DMS 273 treated with DMSO at 0.1 percent for 48 hours (cell line): ENCODE data around the gene PERCC1.

Experiments used
- DNase-seq: peaks from one replicate; lab custom pipeline; 2025; lab: John Stamatoyannopoulos, UW

PERCC1 gene

DNA sequence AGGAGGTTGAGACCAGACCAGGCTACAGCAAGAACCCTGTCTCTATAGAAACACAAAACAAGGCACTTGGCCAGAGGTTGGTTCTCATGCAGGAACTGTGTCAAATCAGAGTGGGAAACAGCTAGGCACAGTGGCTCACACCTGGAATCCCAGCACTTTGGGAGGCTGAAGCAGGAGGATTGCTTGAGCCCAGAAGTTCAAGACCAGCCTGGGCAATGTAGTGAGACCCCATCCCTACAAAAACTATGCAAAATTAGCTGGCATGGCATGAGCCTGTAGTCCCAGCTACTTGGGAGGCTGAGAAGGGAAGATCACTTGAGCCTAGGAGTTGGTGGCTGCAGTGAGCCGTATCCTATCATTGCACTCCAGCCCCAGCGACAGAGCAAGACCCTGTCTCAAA lies 18.0 kb upstream of the PERCC1 start:
- DNase-seq: no peak

DNA sequence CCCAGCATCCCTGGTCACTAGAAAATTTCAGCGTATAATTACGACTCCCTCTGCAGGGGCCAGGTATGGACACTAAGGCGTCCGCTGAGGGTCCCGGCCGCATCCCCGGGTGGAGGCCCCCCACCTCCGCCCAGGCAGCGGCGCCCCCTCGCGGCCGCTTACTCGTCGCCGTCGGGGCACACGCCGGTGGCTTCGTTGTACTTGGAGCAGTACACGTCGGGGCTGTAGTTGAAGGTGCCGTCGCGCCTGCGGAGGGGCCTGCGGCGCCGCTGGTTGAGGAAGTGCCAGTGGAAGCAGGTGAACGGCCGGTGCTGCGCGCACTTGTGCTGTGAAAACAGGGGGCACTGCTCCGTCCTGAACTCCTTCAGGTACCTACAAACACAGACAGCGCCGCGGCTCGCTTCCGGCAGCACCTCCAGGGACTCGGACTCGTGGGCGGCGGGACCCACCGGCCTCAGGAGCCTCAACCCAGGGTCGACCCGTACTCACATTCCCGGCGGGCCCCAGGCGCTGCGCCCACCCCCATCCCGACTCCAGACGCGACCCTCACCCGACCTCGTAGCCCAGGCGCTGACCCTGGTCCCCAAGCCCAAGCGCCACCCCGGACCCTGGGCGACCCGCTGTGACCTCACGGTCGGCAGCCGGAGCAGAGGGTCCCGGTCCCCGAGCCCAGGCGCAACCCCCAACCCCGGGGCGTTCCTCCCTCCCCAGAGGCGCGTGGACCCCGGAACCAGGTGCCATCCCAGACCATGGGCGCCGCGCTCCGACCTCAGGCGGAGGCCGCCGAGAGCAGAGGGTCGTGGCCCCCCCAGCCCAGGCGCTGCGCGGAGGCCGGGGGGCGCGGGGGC lies 17.0 kb upstream of the PERCC1 start:
- no peak for DNase-seq

DNA sequence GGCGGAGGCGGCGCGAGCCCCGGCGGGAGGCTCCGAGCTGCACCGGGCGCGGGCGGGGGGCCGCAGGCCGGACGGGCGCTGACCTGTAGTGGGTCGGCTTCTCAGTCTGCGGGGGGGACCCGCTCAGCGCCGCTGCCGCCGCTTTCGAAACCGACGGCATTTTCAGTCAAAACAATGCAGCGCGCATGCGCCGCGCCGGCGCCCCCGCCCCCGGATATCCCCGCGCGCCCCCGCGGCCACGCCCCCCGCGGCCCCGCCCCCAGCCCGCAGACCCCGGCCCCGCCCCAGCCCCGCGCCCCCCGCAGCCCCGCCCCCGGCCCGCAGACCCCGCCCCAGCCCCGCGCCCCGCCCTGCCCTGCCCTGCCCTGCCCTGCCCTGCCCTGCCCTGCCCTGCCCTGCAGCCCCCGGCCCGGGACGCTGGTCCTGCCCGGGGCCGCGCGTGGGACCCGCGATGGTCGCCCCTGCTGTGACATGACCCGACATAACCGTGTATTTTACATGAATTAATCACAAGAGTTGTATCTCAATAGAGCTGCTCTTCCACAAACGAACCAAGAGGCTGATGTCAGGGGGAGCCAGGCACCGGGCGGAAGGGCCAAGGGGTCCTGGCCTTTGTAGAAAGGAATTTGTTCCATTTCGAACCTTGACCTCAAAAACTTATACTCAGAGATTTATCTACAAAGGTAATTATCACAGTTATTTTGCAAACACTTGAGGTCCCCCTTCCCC lies 16.2 kb upstream of the PERCC1 start, which contains the start of gene UNKL:
TSS of gene UNKL (minus strand) at position 173 of the 729 bp plus-strand sequence. CDS start at position 160, 13 bp downstream.
- no peak for DNase-seq

DNA sequence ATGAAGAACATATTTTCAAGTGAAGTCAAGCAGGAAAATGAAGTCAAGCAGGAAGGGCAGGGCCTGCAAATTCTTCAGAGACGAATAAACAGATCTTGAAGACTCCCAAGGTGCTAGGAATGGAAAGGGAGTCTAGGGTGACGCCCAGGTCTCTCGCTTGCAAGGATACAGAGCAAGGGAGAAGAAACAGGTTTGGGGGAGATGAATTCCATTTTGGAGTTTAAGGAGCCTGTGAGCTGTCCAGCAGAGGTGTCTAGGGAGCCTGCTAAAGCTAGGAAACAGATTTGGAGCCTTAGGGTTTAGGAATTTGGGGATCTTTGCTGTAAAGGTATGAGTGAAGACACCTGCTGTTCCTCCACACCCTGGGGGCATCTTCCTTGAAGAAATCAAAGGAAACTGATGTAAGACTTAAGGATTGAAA lies 14.3 kb upstream of the PERCC1 start:
- no peak for DNase-seq

DNA sequence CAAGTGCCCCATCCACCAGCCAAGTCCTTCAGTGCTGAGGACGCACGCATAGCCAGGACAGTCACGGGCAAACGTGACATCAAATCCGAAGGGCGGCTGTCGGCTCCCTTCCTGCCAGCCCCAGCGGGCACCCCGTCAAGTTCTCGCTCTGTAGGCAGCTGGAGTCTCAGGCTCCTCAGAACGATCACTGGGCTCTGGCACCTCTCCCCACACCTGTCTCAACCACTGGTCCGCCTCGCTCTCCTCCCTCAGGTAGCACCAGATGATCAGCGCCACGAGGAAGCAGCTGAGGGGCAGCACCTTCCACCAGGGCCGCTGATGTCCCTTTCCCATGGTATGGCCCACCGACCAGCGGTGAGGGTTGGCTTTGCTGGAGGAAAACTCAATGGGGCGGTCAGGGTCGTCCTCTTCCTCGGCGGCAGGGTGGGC lies 10.8 kb upstream of the PERCC1 start:
- no peak for DNase-seq

DNA sequence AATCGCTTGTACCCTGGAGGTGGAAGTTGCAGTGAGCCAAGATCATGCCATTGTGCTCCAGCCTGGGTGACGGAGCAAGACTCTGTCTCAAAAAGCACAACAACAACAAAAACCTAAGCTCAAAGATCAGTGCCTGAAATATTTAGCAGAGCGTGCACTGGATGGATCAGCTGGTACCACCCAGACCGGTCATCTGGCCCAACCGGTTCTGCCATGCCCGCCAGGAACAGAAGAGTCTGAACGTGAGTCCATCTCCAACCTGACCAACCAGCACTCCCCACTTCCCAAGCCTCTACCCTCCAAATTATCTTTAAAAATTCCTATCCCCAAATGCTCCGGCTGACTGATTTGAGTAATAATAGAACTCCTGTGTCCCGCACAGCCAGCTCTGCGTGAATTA lies 8.8 kb upstream of the PERCC1 start:
- no peak for DNase-seq

DNA sequence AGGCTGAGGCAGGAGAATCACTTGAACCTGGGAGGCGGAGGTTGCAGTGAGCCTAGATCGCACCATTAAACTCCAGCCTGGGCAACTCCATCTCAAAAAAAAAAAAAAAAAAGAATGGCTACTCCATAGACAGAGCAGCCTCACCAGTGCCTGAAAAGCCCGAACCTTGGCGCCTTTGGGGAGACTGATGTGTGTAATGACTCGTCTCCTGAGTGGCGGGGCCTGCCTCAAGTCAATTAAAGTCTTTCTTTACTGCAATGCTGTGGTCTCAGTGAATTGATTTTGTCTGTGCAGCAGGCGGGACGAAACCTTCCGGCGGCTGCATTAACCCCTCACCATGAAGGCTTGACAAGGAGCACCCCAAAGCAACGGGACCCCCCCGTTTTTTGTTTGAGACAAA lies 6.8 kb upstream of the PERCC1 start:
- DNase-seq: no peak

DNA sequence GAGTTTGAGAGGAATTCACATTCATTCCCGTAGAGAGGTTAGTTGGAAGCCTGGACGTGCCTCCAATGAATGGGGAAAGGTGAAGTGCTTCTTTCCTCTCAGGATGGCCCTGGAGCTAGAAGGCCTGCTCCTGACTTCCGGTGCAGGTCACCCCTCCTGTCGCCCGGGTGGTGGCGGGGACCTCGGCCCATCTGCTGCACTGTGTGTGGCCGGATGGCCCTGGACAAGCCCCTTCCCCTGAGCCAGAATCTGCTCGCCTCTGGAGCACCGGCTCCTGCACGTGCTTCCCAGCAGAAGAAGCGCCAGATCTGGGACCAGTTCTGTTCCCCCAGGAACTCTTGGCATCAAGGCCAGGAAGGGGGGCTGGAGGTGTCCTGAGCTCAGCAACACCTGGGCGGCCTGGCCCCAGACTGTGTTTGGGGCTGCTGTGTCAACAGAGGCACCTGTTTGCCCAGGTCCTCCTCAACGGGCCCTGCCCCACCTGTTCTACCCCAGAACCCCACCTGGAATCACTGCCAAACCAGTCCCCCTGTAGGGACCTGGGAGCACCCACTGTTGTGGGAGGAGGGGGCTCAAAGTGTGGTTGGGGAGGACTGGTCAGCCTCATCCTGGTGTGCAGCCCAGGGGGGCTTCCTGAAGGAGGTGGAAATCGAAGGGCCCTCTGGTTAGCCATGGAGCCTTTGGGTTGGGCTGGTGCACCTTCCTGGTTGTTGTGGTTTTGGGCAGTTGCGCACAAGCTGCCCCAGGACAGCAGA lies 5.1 kb upstream of the PERCC1 start:
- no peak for DNase-seq

DNA sequence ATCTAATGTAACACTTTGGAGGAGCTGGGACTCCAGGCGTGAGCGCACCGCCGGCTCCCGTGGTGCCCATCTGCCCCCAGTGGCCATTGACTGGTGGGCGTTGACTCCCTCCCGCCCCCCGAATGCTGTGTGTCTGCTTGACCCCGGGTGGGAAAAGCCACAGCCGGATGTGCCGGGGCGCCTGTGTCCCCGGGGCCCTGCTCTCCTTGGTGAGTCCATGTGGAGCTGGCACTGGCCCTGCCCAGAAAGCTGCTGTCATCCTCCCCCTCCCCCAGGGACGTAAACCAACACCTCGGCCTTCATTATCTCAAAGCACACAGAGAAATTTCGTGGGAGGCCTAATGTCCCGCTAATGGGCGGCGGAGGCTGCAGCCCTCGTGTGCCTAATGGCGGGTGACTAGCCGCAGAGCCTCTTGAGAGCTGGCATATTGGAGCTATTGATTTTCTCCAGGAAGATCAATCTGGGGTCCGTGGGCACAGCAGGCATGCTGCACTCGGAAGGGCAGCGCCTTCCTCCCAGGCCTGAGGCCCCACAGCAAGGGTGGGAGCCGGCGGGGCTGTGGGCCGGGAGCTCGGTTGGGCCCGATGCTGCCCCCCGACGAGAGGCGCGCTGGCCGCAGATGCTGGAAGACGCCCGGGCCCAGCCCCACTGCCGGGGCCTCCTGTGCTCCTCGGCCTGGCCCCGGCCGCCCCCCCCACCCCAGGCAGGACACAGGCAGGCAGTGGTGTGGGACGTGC lies 4.0 kb upstream of the PERCC1 start:
- DNase-seq: no peak

DNA sequence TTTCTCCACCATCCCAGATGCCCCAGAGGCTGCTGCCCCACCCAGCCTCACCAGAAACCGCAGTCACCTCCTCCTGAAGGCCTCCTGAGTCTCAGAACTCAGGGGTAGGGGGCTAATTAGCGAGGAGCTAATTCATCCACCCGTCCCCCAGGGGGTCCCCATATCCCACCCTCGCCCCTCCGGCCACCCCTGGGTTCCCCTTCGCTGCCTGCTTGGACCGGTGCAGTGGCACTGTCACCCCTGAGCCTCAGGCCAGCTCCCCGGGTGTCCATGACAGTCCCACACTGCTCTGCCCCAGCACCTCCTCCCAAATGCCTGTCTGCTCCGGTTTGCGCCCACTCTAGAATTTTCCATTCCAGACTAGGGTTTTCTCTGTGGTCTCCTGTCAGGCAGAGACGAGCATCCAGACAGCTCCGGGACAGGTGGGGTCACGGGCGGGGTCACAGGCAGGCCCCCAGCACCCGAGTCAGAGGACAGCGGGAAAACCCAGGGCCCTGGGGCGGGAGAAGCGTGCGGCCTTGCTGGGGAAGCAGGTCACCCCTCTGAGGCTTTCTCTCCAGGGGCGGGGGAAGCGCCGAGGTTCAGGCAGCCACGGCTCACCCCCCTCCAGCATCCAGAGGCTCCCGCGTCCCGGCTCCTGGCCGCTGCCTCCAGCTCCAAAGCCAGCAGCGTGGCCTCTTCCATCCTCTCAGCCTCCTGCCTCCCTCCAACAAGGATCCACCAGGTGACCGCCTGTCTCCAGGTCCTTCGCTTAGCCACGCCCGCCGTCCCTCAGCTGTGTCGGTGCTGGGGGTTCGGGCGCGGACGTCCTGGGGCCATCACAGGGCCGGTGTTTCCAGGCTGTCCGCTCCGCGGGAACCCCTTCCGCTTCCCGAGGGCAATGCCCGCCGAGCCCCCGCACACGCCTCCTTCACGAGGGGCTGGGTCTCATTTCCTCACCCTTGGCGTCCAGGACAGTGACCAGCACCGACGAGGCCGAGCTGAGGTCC lies 3.1 kb upstream of the PERCC1 start:
- no peak for DNase-seq

DNA sequence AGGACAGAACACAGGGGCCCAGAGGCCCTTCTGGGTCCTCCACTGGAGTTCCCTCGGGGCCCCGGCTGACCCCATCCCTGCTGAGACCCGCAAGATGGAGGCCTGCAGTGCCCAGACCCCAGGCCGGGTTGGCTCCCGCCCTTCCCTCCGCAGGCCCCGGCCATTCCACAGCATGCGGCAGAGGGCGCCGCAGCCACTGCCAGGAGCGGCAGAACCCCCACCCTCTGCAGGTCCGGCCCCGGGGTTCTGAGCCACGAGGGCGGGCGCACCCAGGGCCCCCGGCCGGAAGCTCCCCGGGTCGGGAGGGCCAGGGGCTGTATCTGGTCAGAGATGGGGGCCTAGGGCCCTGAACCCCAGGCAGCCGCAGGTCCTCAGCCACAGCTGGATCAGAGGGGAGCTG lies 2.4 kb upstream of the PERCC1 start:
- no peak for DNase-seq

DNA sequence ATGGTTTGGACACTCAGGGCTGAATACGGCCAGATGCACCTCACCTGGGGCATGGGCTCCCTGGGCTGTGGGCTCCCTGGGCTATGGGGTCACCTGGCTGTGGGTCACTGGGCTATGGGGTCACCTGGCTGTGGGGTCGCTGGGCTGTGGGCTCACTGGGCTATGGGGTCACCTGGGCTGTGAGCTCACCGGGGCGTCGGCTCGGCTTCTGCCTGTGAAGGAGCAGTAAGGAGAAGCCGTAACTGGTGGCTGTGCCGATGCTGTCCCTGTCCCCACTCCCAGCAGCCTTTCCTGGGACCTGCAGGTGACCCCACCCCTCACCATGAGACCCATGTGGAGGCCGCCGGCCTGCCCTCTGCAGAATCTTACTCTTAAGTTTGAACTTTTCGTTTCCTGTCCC lies 1.9 kb upstream of the PERCC1 start:
- no peak for DNase-seq

DNA sequence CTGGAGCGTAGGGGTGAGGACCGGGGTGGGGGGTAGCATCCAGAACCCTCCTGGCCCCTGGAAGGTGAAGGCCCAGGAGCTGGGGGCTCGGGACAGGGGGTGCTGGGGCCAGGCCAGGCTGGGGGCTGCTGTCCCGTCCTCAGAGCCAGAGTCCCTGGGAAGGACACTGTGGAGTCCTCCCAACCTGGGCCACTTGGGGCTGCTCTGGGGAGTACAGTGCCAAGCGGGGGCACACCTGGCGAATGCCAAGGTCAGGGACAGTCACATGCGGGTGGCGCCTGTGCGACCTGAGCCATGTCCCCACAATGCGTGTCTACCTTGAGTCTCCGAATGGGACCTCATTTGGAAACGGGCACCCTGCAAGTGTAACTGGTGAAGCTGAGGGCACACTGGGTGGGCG lies 1.2 kb upstream of the PERCC1 start:
- DNase-seq: no peak

DNA sequence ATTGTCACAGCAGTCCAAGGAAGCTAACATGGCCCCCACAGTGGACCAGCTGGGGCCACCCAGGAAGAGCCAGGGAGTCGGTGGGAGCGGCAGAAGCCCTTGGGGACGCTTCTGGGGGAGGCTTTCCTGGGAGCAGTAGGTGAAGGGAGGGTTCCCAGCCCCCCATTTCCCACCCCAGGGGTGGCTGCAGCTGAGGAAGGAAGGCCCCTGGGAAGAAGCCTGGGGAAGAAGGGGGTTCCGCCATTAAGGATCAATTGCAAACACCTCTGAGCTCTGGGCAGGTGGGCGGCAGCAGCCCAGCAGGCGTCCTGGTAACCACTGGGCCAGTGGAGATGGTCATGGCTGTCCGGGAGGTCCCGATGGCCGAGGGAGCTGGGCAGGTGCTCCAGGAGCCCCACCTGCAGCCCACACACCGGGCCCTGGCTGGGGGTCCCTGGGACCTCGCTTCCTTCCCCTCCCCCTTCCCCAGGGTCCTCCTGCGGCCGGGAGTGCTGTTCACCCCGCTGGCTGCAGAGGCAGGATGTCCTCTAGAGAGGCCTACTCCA lies 592 bp upstream of the PERCC1 start:
- no peak for DNase-seq

DNA sequence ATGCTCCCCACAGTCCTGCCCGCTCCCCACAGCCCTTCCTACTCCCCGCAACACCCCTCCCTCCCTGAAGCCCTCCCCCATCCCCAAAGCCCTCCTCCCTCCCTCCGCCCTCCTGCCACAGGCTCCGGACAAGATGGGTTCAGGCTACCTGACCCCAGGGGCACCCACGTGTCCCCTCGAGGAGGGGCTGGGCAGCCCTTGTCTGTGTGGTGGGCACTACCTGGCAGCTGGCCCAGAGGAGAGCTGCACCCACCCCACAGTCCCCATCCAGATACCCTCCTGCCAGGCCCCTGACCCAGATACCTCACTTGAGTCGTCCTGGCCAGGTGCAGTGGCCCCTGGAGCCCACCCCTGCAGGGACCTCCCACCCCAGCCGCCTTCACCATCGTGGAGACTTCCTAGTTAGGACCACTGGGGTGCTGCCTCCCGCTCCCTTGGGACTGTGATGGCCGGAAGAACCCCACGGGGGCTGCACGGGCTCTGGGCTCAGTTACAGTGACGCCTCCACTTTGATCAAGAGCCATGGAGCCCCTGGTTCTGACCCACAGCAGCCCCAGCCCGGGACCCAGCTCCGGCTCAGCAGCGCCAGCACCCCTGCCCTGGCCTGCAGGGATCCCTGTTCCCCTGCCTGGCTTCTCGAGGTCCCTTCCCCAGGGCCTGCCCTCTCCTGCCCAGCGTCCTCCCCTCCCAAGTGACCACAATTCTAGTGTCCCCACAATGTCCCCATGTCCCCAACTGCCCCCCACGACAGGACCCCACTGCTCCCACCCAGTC lies 806 bp downstream of the PERCC1 start:
- no peak for DNase-seq

DNA sequence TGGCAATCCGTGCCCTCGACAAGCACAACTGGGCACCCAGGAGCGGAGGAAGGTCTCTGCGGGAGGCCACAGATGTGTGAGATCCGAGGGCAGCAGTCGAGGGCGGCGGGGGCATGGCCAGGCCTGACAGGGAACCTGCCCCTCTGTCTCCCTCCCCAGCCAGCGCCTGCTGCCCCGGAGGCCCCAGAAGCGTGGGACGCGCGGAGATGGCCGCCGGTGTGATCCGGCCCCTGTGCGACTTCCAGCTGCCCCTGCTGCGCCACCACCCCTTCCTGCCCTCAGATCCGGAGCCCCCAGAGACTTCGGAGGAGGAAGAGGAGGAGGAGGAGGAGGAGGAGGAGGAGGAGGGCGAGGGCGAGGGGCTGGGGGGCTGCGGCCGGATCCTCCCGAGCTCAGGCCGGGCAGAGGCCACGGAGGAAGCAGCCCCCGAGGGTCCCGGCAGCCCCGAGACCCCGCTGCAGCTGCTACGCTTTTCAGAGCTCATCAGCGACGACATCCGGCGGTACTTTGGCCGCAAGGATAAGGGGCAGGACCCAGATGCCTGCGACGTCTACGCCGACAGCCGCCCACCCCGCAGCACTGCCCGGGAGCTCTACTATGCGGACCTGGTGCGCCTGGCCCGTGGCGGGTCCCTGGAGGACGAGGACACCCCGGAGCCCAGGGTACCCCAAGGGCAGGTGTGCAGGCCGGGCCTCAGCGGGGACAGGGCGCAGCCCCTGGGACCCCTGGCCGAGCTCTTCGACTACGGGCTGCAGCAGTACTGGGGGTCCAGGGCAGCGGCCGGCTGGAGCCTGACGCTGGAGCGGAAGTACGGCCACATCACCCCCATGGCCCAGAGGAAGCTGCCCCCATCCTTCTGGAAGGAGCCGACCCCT lies 1.7 kb downstream of the PERCC1 start:
- no peak for DNase-seq

DNA sequence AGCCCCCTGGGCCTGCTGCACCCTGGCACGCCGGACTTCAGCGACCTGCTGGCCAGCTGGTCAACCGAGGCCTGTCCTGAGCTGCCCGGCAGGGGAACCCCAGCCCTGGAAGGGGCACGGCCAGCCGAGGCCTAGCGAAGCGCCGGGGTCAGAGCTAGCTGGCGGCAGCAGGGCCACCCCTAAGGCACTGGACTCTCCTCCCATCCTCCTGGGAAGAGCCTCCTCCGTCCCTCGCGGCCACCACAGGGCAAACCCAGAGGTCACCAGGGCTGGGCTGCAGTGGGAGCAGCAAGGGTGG lies 2.3 kb downstream of the PERCC1 start:
- DNase-seq: no peak

DNA sequence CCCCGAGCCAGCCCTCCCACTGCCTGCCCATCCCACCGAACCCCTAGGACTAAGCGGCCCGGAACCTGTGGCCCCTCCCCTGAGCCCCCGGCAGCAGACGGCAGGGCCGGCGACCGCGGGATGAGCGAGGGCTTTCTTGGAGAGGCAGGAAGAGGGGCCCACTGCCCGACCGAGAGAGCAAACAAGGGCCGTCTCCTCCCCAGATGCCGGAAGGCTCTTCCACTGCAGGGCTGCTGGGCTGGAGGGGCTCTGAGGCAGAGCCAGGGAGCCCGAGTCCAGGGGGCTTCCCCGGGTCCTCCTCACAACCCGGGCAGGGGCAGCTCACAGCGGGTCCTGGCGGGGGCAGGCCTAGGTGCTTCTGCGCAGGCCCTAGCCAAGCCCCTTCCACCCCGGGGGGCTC lies 2.9 kb downstream of the PERCC1 start:
- no peak for DNase-seq
